Stomach (tissue), 9 donors: Measurements from ENCODE around the gene MLF1. TPM values are rescaled to one million over a fixed set of nuclear protein-coding genes. Genes with fewer than 3 reads are reported as not detected.

Source experiments
- DNase-seq, 2 donors: peaks; one replicate each; pipeline versions ENCODE4 v3.0.0 to v3.0.0-alpha.2; 2013 to 2019
- H3K27ac ChIP-seq, 5 donors: fragments of 200-600 bp in 4 of 5; sonication (generic) in 4 of 5; one replicate each; pipeline ENCODE4 v1.5.1; 2013 to 2019; ENCODE audit warnings: mild to moderate bottlenecking in 1 of 5, moderate library complexity in 1 of 5
- H3K27me3 ChIP-seq, 3 donors: fragments of 200-600 bp; sonication (generic); one replicate each; pipeline ENCODE4 v1.5.1; 2017 to 2019; ENCODE audit warnings: mixed run types in 1 of 3
- H3K36me3 ChIP-seq, 4 donors: fragments of 200-600 bp; sonication (generic); 1 replicate in 3 of 4; 2 replicates in 1 of 4; pipeline ENCODE4 v1.5.1; 2016 to 2019
- H3K4me1 ChIP-seq, 4 donors: fragments of 200-600 bp; sonication (generic); one replicate each; pipeline ENCODE4 v1.5.1; 2016 to 2019
- H3K4me3 ChIP-seq, 4 donors: fragments of 200-600 bp; sonication (generic) in 3 of 4; one replicate each; pipeline ENCODE4 v1.5.1; 2016 to 2019; ENCODE audit warnings: mild to moderate bottlenecking in 1 of 4
- H3K9me3 ChIP-seq, 4 donors: fragments of 200-600 bp; sonication (generic); one replicate each; pipeline ENCODE4 v1.5.1; 2016 to 2019
- CTCF ChIP-seq, 7 experiments: fragments of 450-650 bp in 4 of 7; fragments of 200-600 bp in 3 of 7; sonication (generic) in 3 of 7; IDR thresholded peaks; one replicate each; pipeline ENCODE4 v1.5.1; 2016 to 2019; ENCODE audit warnings: antibody characterized with exemption in 7 of 7, control low read depth in 2 of 7, mild to moderate bottlenecking in 1 of 7
- EP300 ChIP-seq: sonication (generic); formaldehyde crosslinking; IDR thresholded peaks from one replicate; pipeline ENCODE4 v1.6.1; 2017; ENCODE audit warnings: antibody characterized with exemption
- POLR2A ChIP-seq, 4 donors: fragments of 450-650 bp; IDR thresholded peaks; one replicate each; pipeline ENCODE4 v1.6.1; 2016; ENCODE audit warnings: antibody characterized with exemption in 4 of 4, control low read depth in 2 of 4, mild to moderate bottlenecking in 1 of 4, moderate library complexity in 1 of 4
- POLR2AphosphoS5 ChIP-seq, 3 donors: sonication (generic); formaldehyde crosslinking; IDR thresholded peaks; one replicate each; pipeline ENCODE4 v1.6.1; 2016; ENCODE audit warnings: antibody characterized with exemption in 3 of 3
- WGBS, 5 donors: extraction: QIAGEN DNeasy Blood & Tissue Kit in 3 of 5; methylation state at CpG; one replicate each; pipeline versions ENCODE4 v1.1.5 to v1.1.7; 2013 to 2018; 5-methylcytosine and 5-hydroxymethylcytosine counted together
- intact Hi-C: fragments of 100-400 bp; cut with DNase I; formaldehyde crosslinking; loops from one replicate; pipeline ENCODE4 v1.15.1; 2023; ENCODE audit warnings: low total_unique reads
- polyA plus RNA-seq, 3 donors: library from polyadenylated mRNA; stranded (reverse); fragments of 200-250 nt; gene quantifications; one replicate each; pipeline ENCODE4 v1.2.3, GENCODE V29; 2013
- total RNA-seq, 5 donors: library from RNA; depleted of rRNA; stranded (reverse); fragments of >200 nt; gene quantifications; one replicate each; pipeline versions ENCODE4 v1.1.0 to v1.2.3, GENCODE V29; 2014 to 2016
- donor health status: healthy with polysubstance abuse.
- donor health status: Bipolar disorder and iron deficiency.
- donor health status: healthy.

Gene MLF1
- total and polyA plus RNA-seq, 8 donors: 1.3 to 18.6 (median 5.8) TPM

GRCh38 chr3:158573714-158574113, 2.7 kb downstream of the MLF1 start:
- Histone ChIP-seq H3K9me3 (no peaks in the 10 kb centered on the region), H3K27ac (no peak overlapping the region), H3K4me1 (peaks cover 0 to 23% (median 11%) of the 10 kb centered on the region in 4 donors), H3K27me3 (peaks cover 0 to 7% (median 0%) of the 10 kb centered on the region in 3 donors), H3K36me3 (no peaks in the 10 kb centered on the region), H3K4me3 (no peak overlapping the region)
- intact Hi-C loops: no loop called here
- 83 to 93% (median 90%) methylated on average over 7 of the region's 7 CpGs for WGBS, 5 donors
- no peak for DNase-seq
- no peak for TF ChIP-seq CTCF (IDR thresholded peaks at IDR 0.05)
- TF ChIP-seq POLR2AphosphoS5 (IDR thresholded peaks at IDR 0.05): no peak
- TF ChIP-seq EP300: no peak
- TF ChIP-seq POLR2A (IDR thresholded peaks at IDR 0.05): no peak

- no peaks in the 10 kb centered on the region for H3K36me3 ChIP-seq
- no peak for DNase-seq
- TF ChIP-seq POLR2A (IDR thresholded peaks at IDR 0.05): no peak
- H3K4me1 ChIP-seq: peaks cover 0 to 23% (median 11%) of the 10 kb centered on the region in 4 donors
- H3K9me3 ChIP-seq: no peaks in the 10 kb centered on the region
- H3K4me3 ChIP-seq: no peak overlapping the region
- 62 to 82% (median 72%) methylated on average over 1 of the region's 1 CpG for WGBS, 5 donors
- peaks cover 0 to 7% (median 0%) of the 10 kb centered on the region in 3 donors for H3K27me3 ChIP-seq
- intact Hi-C loops: no loop called here
- no peak overlapping the region for H3K27ac ChIP-seq
These were observed 3.7 kb downstream of the MLF1 start for GRCh38 chr3:158574646-158575045.

GRCh38 chr3:158590223-158590622, 19.2 kb downstream of the MLF1 start:
- no peak for TF ChIP-seq CTCF (IDR thresholded peaks at IDR 0.05)
- no peak for TF ChIP-seq POLR2AphosphoS5 (IDR thresholded peaks at IDR 0.05)
- no peak for TF ChIP-seq EP300
- no peak for TF ChIP-seq POLR2A (IDR thresholded peaks at IDR 0.05)
- no peaks in the 10 kb centered on the region for H3K9me3 ChIP-seq
- H3K4me1 ChIP-seq: no peaks in the 10 kb centered on the region
- no peaks in the 10 kb centered on the region for H3K36me3 ChIP-seq
- DNase-seq: no peak
- H3K27me3 ChIP-seq: no peaks in the 10 kb centered on the region
- no peak overlapping the region for H3K4me3 ChIP-seq
- H3K27ac ChIP-seq: no peak overlapping the region
- intact Hi-C loops: no loop called here

- intact Hi-C loops: no loop called here
- 90 to 98% (median 93%) methylated on average over 2 of the region's 2 CpGs for WGBS, 5 donors
These were observed 29.8 kb downstream of the MLF1 start for GRCh38 chr3:158600787-158601186.

GRCh38 chr3:158602227-158602626, 31.2 kb downstream of the MLF1 start:
- no peak overlapping the region for H3K4me3 ChIP-seq
- no peak for DNase-seq
- peaks cover 0 to 13% (median 0%) of the 10 kb centered on the region in 4 donors for H3K36me3 ChIP-seq
- no peaks in the 10 kb centered on the region for H3K27me3 ChIP-seq
- TF ChIP-seq POLR2A (IDR thresholded peaks at IDR 0.05): no peak
- TF ChIP-seq CTCF (IDR thresholded peaks at IDR 0.05): no peak
- TF ChIP-seq EP300: no peak
- no peak for TF ChIP-seq POLR2AphosphoS5 (IDR thresholded peaks at IDR 0.05)
- H3K4me1 ChIP-seq: no peaks in the 10 kb centered on the region
- no peak overlapping the region for H3K27ac ChIP-seq
- intact Hi-C loops: no loop called here
- no peaks in the 10 kb centered on the region for H3K9me3 ChIP-seq

More at GRCh38 chr3:158600787-158601186, 29.8 kb downstream of the MLF1 start:
- H3K4me1 ChIP-seq: no peaks in the 10 kb centered on the region
- no peak overlapping the region for H3K4me3 ChIP-seq
- H3K36me3 ChIP-seq: peaks cover 0 to 13% (median 0%) of the 10 kb centered on the region in 4 donors
- no peak for DNase-seq
- no peak for TF ChIP-seq POLR2AphosphoS5 (IDR thresholded peaks at IDR 0.05)
- no peaks in the 10 kb centered on the region for H3K9me3 ChIP-seq
- no peak overlapping the region for H3K27ac ChIP-seq
- H3K27me3 ChIP-seq: no peaks in the 10 kb centered on the region
